K562 (cell line): Measurements from ENCODE around the gene MAST3.

Experiments
- CBFA2T2 ChIP-seq: fragments of 450-650 bp; conservative IDR thresholded peaks from 2 replicates; pipeline ENCODE4 v1.6.1; 2017; ENCODE audit warnings: mild to moderate bottlenecking
- CC2D1A ChIP-seq: fragments of 450-650 bp; IDR thresholded peaks from 2 replicates; pipeline ENCODE4 v1.6.1; 2017; ENCODE audit warnings: mild to moderate bottlenecking
- CEBPB ChIP-seq: fragments of 450-650 bp; IDR thresholded peaks from 2 replicates; pipeline ENCODE4 v1.6.1; 2016; ENCODE audit warnings: missing genetic modification characterization, missing compliant biosample characterization
- EP300 ChIP-seq: IDR thresholded peaks from 2 replicates; pipeline ENCODE4 v1.6.1; 2012; ENCODE audit warnings: low read length, improper control_type of control experiment
- KDM1A ChIP-seq, 2 experiments: fragments of 450-650 bp; IDR thresholded peaks; 2 replicates each; pipeline ENCODE4 v1.6.1; 2016; ENCODE audit warnings: mild to moderate bottlenecking in 2 of 2
- MAZ ChIP-seq, 2 experiments: fragments of 450-650 bp in 1 of 2; sonication (generic) in 1 of 2; formaldehyde crosslinking; IDR thresholded peaks in 1 of 2; conservative IDR thresholded peaks in 1 of 2; 2 replicates each; pipeline versions ENCODE4 v1.4.0 to v1.5.0; 2020; ENCODE audit warnings: mild to moderate bottlenecking in 1 of 2, missing genetic modification reagents in 1 of 2
- MXI1 ChIP-seq: IDR thresholded peaks from 2 replicates; pipeline ENCODE4 v1.6.1; 2011; ENCODE audit warnings: low read depth, mild to moderate bottlenecking, improper control_type of control experiment, low read length
- NR3C1 ChIP-seq: sonication (generic); formaldehyde crosslinking; IDR thresholded peaks from 2 replicates; pipeline ENCODE4 v1.8.1; 2022; ENCODE audit warnings: missing genetic modification reagents
- POLR2A ChIP-seq: fragments of 450-650 bp; conservative IDR thresholded peaks from 2 replicates; pipeline ENCODE4 v1.6.1; 2016
- RFX5 ChIP-seq: IDR thresholded peaks from 2 replicates; pipeline ENCODE4 v1.6.1; 2011; ENCODE audit warnings: low read depth, mild to moderate bottlenecking, improper control_type of control experiment, low read length
- SIN3B ChIP-seq: fragments of 450-650 bp; IDR thresholded peaks from 2 replicates; pipeline ENCODE4 v1.6.1; 2017; ENCODE audit warnings: low read depth, mild to moderate bottlenecking, moderate library complexity
- ZC3H8 ChIP-seq: fragments of 450-650 bp; IDR thresholded peaks from 2 replicates; pipeline ENCODE4 v1.6.1; 2017
- TF ChIP-seq, protein P1 (sequence below), 3 experiments: IDR thresholded peaks in 2 of 3; conservative IDR thresholded peaks in 1 of 3; 2 replicates each; pipeline ENCODE4 v1.5.1; 2011 to 2012; ENCODE audit warnings: low read length in 3 of 3, mild to moderate bottlenecking in 3 of 3, control low read depth in 2 of 3, improper control_type of control experiment in 1 of 3, inconsistent platforms in 1 of 3, low read depth in 1 of 3, mixed read lengths in 1 of 3, moderate library complexity in 1 of 3; ENCODE audit not compliant: insufficient read depth in 2 of 3

DNA sequence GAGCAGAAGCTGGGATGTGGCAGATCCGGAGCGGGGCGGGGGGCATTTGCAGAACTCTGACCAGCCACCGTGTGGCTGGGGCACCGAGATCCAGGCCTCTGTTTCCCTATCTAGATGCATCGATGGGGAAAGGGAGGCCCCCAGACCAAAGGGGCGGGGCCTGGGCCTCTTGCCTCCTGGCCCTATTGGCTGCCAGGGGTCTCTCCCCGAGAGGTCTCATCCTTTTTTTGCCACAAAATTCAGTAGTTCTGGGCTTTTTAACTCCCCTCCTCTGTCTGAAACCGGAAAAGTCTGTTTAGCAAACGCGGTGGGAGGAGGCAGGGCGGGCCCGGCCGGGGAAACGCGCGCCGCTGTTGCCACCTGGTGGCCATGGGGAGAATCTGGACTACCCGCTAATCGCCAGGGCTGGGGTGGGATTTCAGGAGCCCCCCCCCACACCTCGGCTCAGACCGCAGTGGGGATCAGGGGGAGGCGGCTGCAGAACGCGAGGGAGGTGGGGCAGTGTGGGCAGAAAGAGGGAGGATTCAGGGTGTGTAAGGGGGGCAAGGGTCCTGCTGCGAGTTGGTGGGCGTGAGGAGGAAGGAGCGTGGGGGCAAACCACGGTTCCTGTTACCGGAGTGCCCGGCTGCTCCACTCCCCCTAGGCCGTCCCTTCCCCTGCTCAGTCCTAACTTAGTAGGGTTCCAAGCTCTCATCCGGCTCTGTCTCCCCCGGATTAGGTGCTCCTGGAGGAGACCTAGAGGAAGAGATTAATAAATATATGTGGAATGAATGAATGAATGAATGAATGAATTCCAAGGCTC lies 39.2 kb upstream of the MAST3 start:
- peak; percentile 83 for TF ChIP-seq CC2D1A
- TF ChIP-seq CEBPB, result peak; percentile 83
- no peak for TF ChIP-seq POLR2A
- TF ChIP-seq, protein P1, sequence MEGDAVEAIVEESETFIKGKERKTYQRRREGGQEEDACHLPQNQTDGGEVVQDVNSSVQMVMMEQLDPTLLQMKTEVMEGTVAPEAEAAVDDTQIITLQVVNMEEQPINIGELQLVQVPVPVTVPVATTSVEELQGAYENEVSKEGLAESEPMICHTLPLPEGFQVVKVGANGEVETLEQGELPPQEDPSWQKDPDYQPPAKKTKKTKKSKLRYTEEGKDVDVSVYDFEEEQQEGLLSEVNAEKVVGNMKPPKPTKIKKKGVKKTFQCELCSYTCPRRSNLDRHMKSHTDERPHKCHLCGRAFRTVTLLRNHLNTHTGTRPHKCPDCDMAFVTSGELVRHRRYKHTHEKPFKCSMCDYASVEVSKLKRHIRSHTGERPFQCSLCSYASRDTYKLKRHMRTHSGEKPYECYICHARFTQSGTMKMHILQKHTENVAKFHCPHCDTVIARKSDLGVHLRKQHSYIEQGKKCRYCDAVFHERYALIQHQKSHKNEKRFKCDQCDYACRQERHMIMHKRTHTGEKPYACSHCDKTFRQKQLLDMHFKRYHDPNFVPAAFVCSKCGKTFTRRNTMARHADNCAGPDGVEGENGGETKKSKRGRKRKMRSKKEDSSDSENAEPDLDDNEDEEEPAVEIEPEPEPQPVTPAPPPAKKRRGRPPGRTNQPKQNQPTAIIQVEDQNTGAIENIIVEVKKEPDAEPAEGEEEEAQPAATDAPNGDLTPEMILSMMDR (IDR thresholded peaks at IDR 0.05 in 2 of 3, conservative IDR thresholded peaks at IDR 0.05 in 1 of 3; ENCODE audit: insufficient read depth in 2 of 3, low read depth in 1 of 3, low read length in 3 of 3), result peak; percentile 84 to 92 (median 85)
- no peak for TF ChIP-seq ZC3H8
- no peak for TF ChIP-seq SIN3B
- no peak for TF ChIP-seq RFX5
- TF ChIP-seq EP300, result no peak
- TF ChIP-seq MXI1, result no peak
- TF ChIP-seq CBFA2T2, result no peak
- peak; percentile 62 to 84; a peak in 3 of 4 replicates for TF ChIP-seq MAZ (CRISPR knock-in tag; conservative IDR thresholded peaks at IDR 0.05 in 1 of 2, IDR thresholded peaks at IDR 0.05 in 1 of 2)
- TF ChIP-seq KDM1A (IDR thresholded peaks at IDR 0.05), result no peak
- no peak for TF ChIP-seq NR3C1 (CRISPR knock-in tag)
